Measurements from ENCODE around the gene DOK3.

Gene DOK3

GRCh38 chr5:177511796-177512675 is 2.4 kb upstream of the DOK3 start:
- no peak for DNase-seq

GRCh38 chr5:177511181-177511580 is 1.6 kb upstream of the DOK3 start:
- no peak for DNase-seq

- DNase-seq = no peak
Measured at GRCh38 chr5:177510567-177511053, 984 bp upstream of the DOK3 start.

DNA sequence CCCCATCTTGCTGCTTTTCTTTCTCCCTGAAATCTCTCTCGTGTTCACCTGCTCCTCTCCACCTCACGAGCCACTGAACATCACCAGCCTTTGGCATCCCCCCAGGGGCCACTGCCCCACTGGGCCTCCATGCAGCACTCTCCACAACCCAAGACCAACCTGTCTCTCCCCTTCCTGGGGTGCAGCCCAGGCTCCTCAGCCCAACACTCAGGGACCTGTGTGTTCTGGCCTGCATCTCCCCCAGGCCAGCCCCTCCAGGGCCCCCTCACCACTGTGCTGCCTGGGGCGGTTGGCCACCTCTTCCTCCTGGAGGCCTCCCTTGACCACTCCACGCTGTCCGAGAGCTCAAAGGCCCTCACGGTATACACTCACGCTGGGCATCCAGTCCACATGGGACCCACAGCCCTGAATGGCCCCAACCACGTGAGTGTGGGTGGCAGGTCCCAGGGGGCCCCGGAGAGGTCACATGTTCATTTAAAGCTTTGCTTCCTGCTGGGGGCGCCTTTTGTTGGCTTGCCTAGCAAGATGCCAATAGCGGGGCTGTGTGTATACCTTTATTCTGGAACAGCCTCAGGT is 453 bp upstream of the DOK3 start:
- DNase-seq = no peak

DNA sequence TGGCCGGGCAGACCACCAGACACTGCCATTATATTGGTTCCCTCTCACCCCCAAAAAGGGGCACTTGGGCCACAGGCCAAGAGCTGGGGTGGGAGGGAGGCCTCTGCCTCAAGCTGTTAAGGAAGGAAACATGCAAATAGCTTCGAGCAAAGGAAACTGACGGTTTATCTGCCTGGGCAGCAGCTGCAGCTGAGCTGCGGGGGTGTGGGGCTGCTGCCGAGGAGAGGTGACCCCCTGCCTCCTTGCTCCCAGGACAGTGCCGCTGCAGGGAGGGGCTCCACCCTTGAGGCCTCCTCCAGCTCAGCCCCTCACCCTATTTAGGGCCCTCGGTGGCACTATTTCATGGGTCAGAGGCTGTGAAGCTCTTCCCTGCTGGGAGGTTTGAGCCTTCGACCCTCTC is 789 bp downstream of the DOK3 start:
- DNase-seq = no peak

- no peak for DNase-seq
Measured at GRCh38 chr5:177508221-177508611, 1.4 kb downstream of the DOK3 start.

DNA sequence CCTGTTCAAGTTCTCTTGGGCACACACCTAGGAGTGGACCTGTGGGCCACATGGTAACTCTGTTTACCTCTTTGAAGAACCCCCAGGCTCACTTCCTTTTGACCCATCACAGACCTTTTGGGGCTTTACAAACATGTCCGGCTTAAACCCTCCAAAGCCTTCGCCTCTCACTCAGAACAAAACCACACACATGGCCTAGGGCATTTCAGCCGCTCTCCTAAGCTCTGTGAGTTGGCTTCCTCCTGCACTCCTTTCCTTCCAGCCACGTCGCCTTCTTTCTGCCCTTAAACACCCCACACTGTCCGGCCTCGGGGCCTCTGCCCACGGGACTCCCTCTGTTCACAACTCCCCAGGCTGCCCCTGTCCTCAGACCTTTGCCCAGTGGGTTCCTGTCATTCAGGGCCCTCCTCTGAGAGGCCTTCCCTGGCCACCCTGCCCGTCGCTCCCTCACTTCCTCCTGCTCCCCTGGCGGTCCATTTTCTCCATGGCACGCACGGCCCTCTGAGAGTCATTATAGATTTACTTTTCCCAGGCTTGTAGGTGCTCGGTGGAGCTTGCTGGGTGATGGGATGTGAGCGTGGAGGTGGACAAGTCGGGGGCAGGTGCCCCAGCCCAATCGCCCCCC is 1.9 kb downstream of the DOK3 start:
- no peak for DNase-seq

GRCh38 chr5:177507165-177507564 is 2.5 kb downstream of the DOK3 start:
- no peak for DNase-seq

- DNase-seq = no peak
Measured at GRCh38 chr5:177505075-177505474, 4.6 kb downstream of the DOK3 start.

GRCh38 chr5:177504086-177505056 is 5.3 kb downstream of the DOK3 start:
- no peak for DNase-seq

- no peak for DNase-seq
Measured at GRCh38 chr5:177503351-177504085, 6.1 kb downstream of the DOK3 start.

DNA sequence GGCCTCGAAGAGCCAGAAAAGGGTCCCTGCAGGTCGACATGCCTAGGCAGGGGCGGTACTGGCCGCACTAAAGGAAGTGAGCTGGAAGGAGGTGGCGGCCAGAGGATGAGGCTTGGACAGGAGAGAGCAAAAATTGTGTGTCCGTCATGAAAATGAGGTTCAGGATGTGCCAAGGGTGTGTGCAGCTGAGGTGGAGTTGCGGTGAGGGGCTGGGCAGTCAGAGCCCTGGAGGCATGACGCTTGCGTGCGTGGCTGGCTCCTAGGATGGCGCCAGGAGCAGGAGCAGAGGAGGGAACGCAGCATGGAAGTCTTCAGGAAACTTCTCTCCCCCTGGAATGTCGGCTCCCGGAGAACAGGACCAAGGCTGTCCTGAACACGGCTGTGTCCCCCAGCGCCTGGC is 6.7 kb downstream of the DOK3 start:
- no peak for DNase-seq

GRCh38 chr5:177501874-177502678 is 7.5 kb downstream of the DOK3 start:
- DNase-seq = no peak

DNA sequence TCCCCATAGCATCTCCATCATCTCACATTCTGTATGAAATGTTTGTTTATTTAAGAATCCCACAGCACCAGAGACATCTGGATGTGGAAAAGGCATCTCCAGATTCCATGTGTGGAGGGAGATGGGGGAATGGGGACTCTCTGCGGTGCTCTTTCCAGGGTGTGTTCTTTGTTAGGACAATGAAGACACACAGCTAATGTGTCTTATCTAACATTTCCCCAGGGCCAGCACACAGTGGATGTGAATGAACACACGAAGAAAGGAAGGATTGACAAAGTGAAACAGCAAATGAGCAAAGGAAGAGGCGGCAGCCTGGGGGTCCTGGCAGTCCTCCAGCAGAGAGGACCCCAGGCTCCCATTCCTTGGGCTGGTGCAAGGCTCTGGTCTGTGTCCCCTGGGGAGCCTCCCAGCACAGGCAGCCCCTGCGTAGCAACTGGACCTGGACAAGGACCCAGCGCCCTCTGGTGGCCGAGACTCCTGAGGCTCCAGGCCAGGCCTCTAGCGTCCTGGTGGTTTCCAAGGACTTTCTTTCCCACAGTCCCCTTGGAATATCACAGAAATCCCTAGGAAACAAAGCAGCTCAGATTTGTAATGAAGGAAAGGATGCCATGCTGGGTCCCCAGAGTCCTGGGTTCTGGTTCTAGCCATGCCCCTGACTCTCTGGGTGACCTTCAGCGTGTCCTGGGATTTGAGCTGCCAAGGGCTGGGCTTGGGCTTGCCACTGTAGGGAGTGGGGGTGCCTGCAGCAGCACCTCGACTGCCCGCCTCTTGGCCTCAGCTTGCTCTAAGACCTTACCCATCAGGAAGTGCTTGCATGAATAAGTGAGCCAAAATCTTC is 8.7 kb downstream of the DOK3 start:
- peak; percentile 77 for DNase-seq

DNA sequence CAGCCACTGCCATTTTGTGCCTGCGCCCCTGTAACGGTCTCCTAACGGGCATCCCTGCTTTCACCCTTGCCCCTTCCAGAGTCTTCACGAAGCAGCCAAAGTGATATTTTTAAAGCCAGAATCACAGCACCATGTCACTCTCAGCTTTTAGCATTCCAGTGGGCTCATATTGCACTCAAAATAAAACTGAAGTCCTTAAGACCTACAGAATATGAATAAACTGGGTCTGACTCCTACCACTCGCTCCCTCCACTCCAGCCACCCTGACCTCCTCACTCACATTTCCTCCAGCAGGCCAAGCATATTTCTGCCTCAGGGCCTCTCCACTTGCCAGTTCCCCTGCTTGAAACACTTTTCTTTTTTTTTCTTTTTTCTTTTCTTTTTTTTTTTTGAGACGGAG is 9.8 kb downstream of the DOK3 start:
- DNase-seq = no peak

GRCh38 chr5:177498013-177498787 is 11.4 kb downstream of the DOK3 start:
- no peak for DNase-seq

DNA sequence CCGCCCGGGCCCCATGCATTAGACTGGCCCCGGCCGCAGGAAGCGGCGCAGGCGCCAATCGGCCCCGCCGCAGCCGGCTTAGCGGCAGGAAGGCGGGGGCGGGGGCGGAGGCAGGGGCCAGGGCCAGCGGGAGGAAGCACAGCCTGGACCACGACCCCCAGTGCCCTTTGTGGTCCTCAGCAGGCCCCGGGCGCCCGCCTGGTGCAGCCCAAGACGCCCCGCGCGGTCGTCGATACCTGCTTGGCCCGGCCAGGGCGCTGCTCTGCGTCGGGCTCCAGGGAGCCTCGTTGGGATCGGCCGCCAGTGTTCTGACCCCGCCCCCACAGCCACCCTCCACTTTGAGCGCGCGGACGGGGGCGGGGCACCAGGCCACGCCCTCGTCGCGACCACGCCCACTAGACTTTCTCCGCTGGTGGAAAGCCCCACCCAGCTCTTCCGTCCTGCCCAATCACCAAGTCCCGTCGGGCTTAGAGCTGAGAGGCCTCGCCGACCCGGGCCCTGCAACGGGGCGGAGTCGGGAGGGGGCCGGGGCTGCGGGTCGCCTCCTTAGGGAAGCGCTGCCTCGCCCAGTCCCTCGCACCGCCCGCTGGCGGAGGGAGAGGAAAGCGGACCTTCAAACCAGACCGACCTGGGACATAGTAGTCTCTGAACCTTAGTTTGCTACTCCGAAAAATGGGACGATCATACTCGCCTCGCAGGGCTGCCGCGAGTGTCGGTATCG is 12.2 kb downstream of the DOK3 start, which contains the start of gene PDLIM7:
PDLIM7 (minus strand) TSS at position 313 of the 721 bp plus-strand sequence. CDS start 1,092 bp downstream, outside the sequence.
- DNase-seq = peak; percentile 90

- DNase-seq = no peak
Measured at GRCh38 chr5:177496727-177497291, 12.8 kb downstream of the DOK3 start.
